ENCODE results near the gene SDK2.
"Not testable (repeated sequence)": the region's sequence is repeated elsewhere in the genome, so short reads cannot be mapped to it uniquely, and the experiment has no call there.

The SDK2 gene

GRCh38 chr17:73478768-73479424, 165.3 kb downstream of the SDK2 start:
- no peak for DNase-seq
- no peaks in the 10 kb centered on the region for H3K9me3 ChIP-seq
- no peaks in the 10 kb centered on the region for H3K27me3 ChIP-seq

GRCh38 chr17:73478334-73478733, 165.9 kb downstream of the SDK2 start:
- DNase-seq, result no peak
- no peak overlapping the region for H3K4me3 ChIP-seq (ENCODE audit: low read depth, low read length)
- no peaks in the 10 kb centered on the region for H3K36me3 ChIP-seq
- H3K27me3 ChIP-seq, result no peaks in the 10 kb centered on the region
- H3K9me3 ChIP-seq, result no peaks in the 10 kb centered on the region
- TF ChIP-seq CTCF (IDR thresholded peaks at IDR 0.05; ENCODE audit: low read depth, low read length), result no peak
- peaks cover 15% of the 10 kb centered on the region for H3K4me1 ChIP-seq

More at GRCh38 chr17:73478768-73479424, 165.3 kb downstream of the SDK2 start:
- no peak overlapping the region for H3K4me3 ChIP-seq (ENCODE audit: low read depth, low read length)
- peaks cover 15% of the 10 kb centered on the region for H3K4me1 ChIP-seq
- no peaks in the 10 kb centered on the region for H3K36me3 ChIP-seq
- TF ChIP-seq CTCF (IDR thresholded peaks at IDR 0.05; ENCODE audit: low read depth, low read length), result peak; percentile 18; the same call in 1 of the 2 replicates

GRCh38 chr17:73476890-73477350, 167.3 kb downstream of the SDK2 start:
- H3K9me3 ChIP-seq, result no peaks in the 10 kb centered on the region
- no peak overlapping the region for H3K4me3 ChIP-seq (ENCODE audit: low read depth, low read length)
- H3K36me3 ChIP-seq, result no peaks in the 10 kb centered on the region
- peaks cover 15% of the 10 kb centered on the region for H3K4me1 ChIP-seq
- DNase-seq, result no peak
- TF ChIP-seq CTCF (IDR thresholded peaks at IDR 0.05; ENCODE audit: low read depth, low read length), result no peak
- H3K27me3 ChIP-seq, result no peaks in the 10 kb centered on the region

GRCh38 chr17:73474370-73474988, 169.8 kb downstream of the SDK2 start:
- peak; percentile 94 for DNase-seq
- no peaks in the 10 kb centered on the region; the same call in 1 of the 2 replicates for H3K9me3 ChIP-seq
- no peaks in the 10 kb centered on the region for H3K27me3 ChIP-seq
- peaks cover 11% of the 10 kb centered on the region for H3K4me1 ChIP-seq
- no peaks in the 10 kb centered on the region for H3K36me3 ChIP-seq
- no peak for TF ChIP-seq CTCF (IDR thresholded peaks at IDR 0.05; ENCODE audit: low read depth, low read length)
- peak overlapping the region; percentile 23 for H3K4me3 ChIP-seq (ENCODE audit: low read depth, low read length)

- H3K27me3 ChIP-seq, H3K36me3 ChIP-seq: not testable (repeated sequence)
These were observed 171.5 kb downstream of the SDK2 start for GRCh38 chr17:73472715-73473114.

GRCh38 chr17:73471924-73472323, 172.3 kb downstream of the SDK2 start:
- Histone ChIP-seq H3K27me3 (no peaks in the 10 kb centered on the region), H3K9me3 (no peaks in the 10 kb centered on the region; the same call in 1 of the 2 replicates), H3K4me1 (peaks cover 5% of the 10 kb centered on the region), H3K4me3 (ENCODE audit: low read depth, low read length) (no peak overlapping the region), H3K36me3 (no peaks in the 10 kb centered on the region)
- DNase-seq, result no peak
- no peak for TF ChIP-seq CTCF (IDR thresholded peaks at IDR 0.05; ENCODE audit: low read depth, low read length)

More at GRCh38 chr17:73472715-73473114, 171.5 kb downstream of the SDK2 start:
- H3K9me3 ChIP-seq; H3K4me3 ChIP-seq (ENCODE audit: low read depth, low read length); DNase-seq; H3K4me1 ChIP-seq: not testable (repeated sequence)
